ENCODE measurements around the gene TMEM150A. TPM values are rescaled to one million over a fixed set of nuclear protein-coding genes. Genes with fewer than 3 reads are reported as not detected.

Gene TMEM150A
- total and polyA plus RNA-seq, 2 of the 13 experiments (the other 11 are each of a cell fraction or from before 2014, with no cell fraction given): 30.1 to 70.4 TPM

- no peak; the same call in 1 of the 2 replicates for TF ChIP-seq POGK (CRISPR knock-in tag; conservative IDR thresholded peaks at IDR 0.05)
- TF ChIP-seq ZFP36L2 (CRISPR knock-in tag; IDR thresholded peaks at IDR 0.05): no peak
- TF ChIP-seq ZBTB37 (CRISPR knock-in tag; IDR thresholded peaks at IDR 0.05): no peak
- TF ChIP-seq POLR2A (IDR thresholded peaks at IDR 0.05; ENCODE audit: insufficient read depth in 1 of 2, low read depth in 2 of 2, low read length in 2 of 2): peak; percentile 16 to 52; a peak in 3 of 4 replicates
- TF ChIP-seq SOX6 (IDR thresholded peaks at IDR 0.05): no peak
- peak; percentile 29; the same call in 1 of the 2 replicates for TF ChIP-seq SOX6 (CRISPR knock-in tag; IDR thresholded peaks at IDR 0.05)
- no peak for TF ChIP-seq RBM39 (IDR thresholded peaks at IDR 0.05; ENCODE audit: low read depth, low read length, poor library complexity, severe bottlenecking)
- TF ChIP-seq ZNF775 (CRISPR knock-in tag; IDR thresholded peaks at IDR 0.05; ENCODE audit: borderline replicate concordance): no peak
- TF ChIP-seq MIER2 (CRISPR knock-in tag; IDR thresholded peaks at IDR 0.05): no peak
- TF ChIP-seq FOXP1 (IDR thresholded peaks at IDR 0.05): no peak
- no peak for TF ChIP-seq FOXP1 (CRISPR knock-in tag; IDR thresholded peaks at IDR 0.05)
- TF ChIP-seq PBX3 (CRISPR knock-in tag; IDR thresholded peaks at IDR 0.05; ENCODE audit: borderline replicate concordance): no peak
- TF ChIP-seq ZNF724P (CRISPR knock-in tag; IDR thresholded peaks at IDR 0.05; ENCODE audit: borderline replicate concordance): no peak
- TF ChIP-seq ZNF224 (CRISPR knock-in tag; IDR thresholded peaks at IDR 0.05): no peak
- no peak for TF ChIP-seq TCF7L2 (IDR thresholded peaks at IDR 0.05; ENCODE audit: low read depth, low read length)
- no peak for TF ChIP-seq ZNF780A (CRISPR knock-in tag; IDR thresholded peaks at IDR 0.05)
- TF ChIP-seq ZSCAN9 (CRISPR knock-in tag; IDR thresholded peaks at IDR 0.05; ENCODE audit: borderline replicate concordance): peak; percentile 15; the same call in 1 of the 2 replicates
- TF ChIP-seq SMARCE1 (IDR thresholded peaks at IDR 0.05; ENCODE audit: borderline replicate concordance): no peak
- no peak for TF ChIP-seq CAMTA2 (CRISPR knock-in tag; IDR thresholded peaks at IDR 0.05; ENCODE audit: borderline replicate concordance)
- TF ChIP-seq SPEN (CRISPR knock-in tag; IDR thresholded peaks at IDR 0.05; ENCODE audit: low read depth): no peak
- TF ChIP-seq ZBTB44 (CRISPR knock-in tag; IDR thresholded peaks at IDR 0.05): no peak
- no peak for TF ChIP-seq ZNF567 (CRISPR knock-in tag; IDR thresholded peaks at IDR 0.05; ENCODE audit: borderline replicate concordance)
Observed at GRCh38 chr2:85583667-85584353, 18.7 kb downstream of the TMEM150A start (continued).
